IMR-90 (cell line): ENCODE results near the gene FBXL16. TPM values are rescaled to one million over a fixed set of nuclear protein-coding genes. Genes with fewer than 3 reads are reported as not detected.

ENCODE experiments used
- ATAC-seq: fragments of 200-7000 bp; cut with Tn5 transposase; 2 replicates; pipeline ENCODE4 v1.9.1; 2020; ENCODE audit warnings: low read depth, mild to moderate bottlenecking, moderate library complexity
- BruUV-seq: library from RNA; stranded (reverse); fragments of 400-500 nt; replicated peaks from 2 replicates; lab custom pipeline; 2021; lab: Mats Ljungman, UMichigan
- CTCF ChIA-PET: fragments of 300-600 bp; formaldehyde crosslinking; extraction: SDS; loops from one replicate; lab custom pipeline; 2021; ENCODE audit warnings: antibody characterized with exemption; lab: Yijun Ruan, JAX
- POLR2A ChIA-PET: fragments of 300-600 bp; sonication (Branson Sonifier 250); formaldehyde crosslinking; loops from one replicate; lab custom pipeline; 2022; ENCODE audit warnings: antibody characterized with exemption; ENCODE audit not compliant: unreplicated experiment; lab: Charles Lee
- DNase-seq: peaks from one replicate; pipeline ENCODE4 v3.0.0; 2013
- H2AFZ ChIP-seq: replicated peaks from 2 replicates; pipeline ENCODE3; 2013; ENCODE audit warnings: low read length, mild to moderate bottlenecking; ENCODE audit not compliant: poor library complexity
- H2AK5ac ChIP-seq: 2 replicates; pipeline ENCODE4 v1.6.1; 2013; ENCODE audit warnings: low read depth, low read length, inconsistent platforms
- H2AK9ac ChIP-seq: replicated peaks from 2 replicates; pipeline ENCODE3; 2013; ENCODE audit warnings: mild to moderate bottlenecking, low read depth, low read length, moderate library complexity; ENCODE audit not compliant: poor library complexity
- H2BK120ac ChIP-seq: 2 replicates; pipeline ENCODE4 v1.6.1; 2013; ENCODE audit warnings: low read depth, low read length, inconsistent platforms
- H2BK15ac ChIP-seq: 3 replicates; pipeline ENCODE4 v1.6.1; 2013; ENCODE audit warnings: low read depth, low read length, inconsistent platforms
- H2BK20ac ChIP-seq: 2 replicates; pipeline ENCODE4 v1.6.1; 2013; ENCODE audit warnings: low read depth, mild to moderate bottlenecking, inconsistent platforms, low read length, moderate library complexity
- H2BK5ac ChIP-seq: 2 replicates; pipeline ENCODE4 v1.6.1; 2013; ENCODE audit warnings: mild to moderate bottlenecking, low read depth, low read length, inconsistent platforms; ENCODE audit not compliant: poor library complexity, severe bottlenecking
- H3K14ac ChIP-seq: replicated peaks from 2 replicates; pipeline ENCODE4 v1.6.1; 2013; ENCODE audit warnings: low read depth, low read length, inconsistent platforms
- H3K18ac ChIP-seq: 2 replicates; pipeline ENCODE4 v1.6.1; 2013; ENCODE audit warnings: low read depth, low read length, control low read depth
- H3K23ac ChIP-seq: 2 replicates; pipeline ENCODE4 v1.6.1; 2013; ENCODE audit warnings: low read depth, low read length, inconsistent platforms
- H3K27ac ChIP-seq: 2 replicates; pipeline ENCODE4 v1.5.1; 2013; ENCODE audit warnings: mild to moderate bottlenecking, control low read depth, low read length; ENCODE audit not compliant: insufficient read depth
- H3K27me3 ChIP-seq: 2 replicates; pipeline ENCODE4 v1.6.1; 2013; ENCODE audit warnings: low read length; ENCODE audit not compliant: control insufficient read depth, insufficient read depth
- H3K36me3 ChIP-seq: 2 replicates; pipeline ENCODE4 v1.6.1; 2013; ENCODE audit warnings: low read length, mixed read lengths; ENCODE audit not compliant: control insufficient read depth, insufficient read depth
- H3K4ac ChIP-seq: 2 replicates; pipeline ENCODE4 v1.6.1; 2013; ENCODE audit warnings: low read depth, low read length, inconsistent platforms
- H3K4me1 ChIP-seq: 2 replicates; pipeline ENCODE4 v1.6.1; 2013; ENCODE audit warnings: low read length, mixed read lengths; ENCODE audit not compliant: control insufficient read depth, insufficient read depth
- H3K4me2 ChIP-seq: 2 replicates; pipeline ENCODE4 v1.6.1; 2013; ENCODE audit warnings: low read depth, mild to moderate bottlenecking, control low read depth, low read length, moderate library complexity
- H3K4me3 ChIP-seq: 2 replicates; pipeline ENCODE4 v1.5.1; 2013; ENCODE audit warnings: low read depth, mild to moderate bottlenecking, control low read depth, low read length, moderate library complexity; ENCODE audit not compliant: insufficient read depth
- H3K56ac ChIP-seq: 2 replicates; pipeline ENCODE4 v1.6.1; 2013; ENCODE audit warnings: low read length, inconsistent platforms; ENCODE audit not compliant: insufficient read depth; ENCODE audit errors: extremely low read depth
- H3K79me1 ChIP-seq, 2 experiments: 2 replicates each; pipeline ENCODE4 v1.6.1; 2013; ENCODE audit warnings: low read length in 2 of 2, inconsistent platforms in 1 of 2, low read depth in 1 of 2
- H3K9ac ChIP-seq: 2 replicates; pipeline ENCODE4 v1.6.1; 2013; ENCODE audit warnings: low read depth, low read length, control low read depth
- H3K9me1 ChIP-seq: 2 replicates; pipeline ENCODE4 v1.6.1; 2013; ENCODE audit warnings: low read length, inconsistent platforms; ENCODE audit not compliant: insufficient read depth
- H3K9me3 ChIP-seq: 2 replicates; pipeline ENCODE4 v1.6.1; 2013; ENCODE audit warnings: low read length; ENCODE audit not compliant: control insufficient read depth, insufficient read depth
- H4K20me1 ChIP-seq: 2 replicates; pipeline ENCODE4 v1.6.1; 2013; ENCODE audit warnings: low read length, inconsistent platforms; ENCODE audit not compliant: insufficient read depth
- H4K5ac ChIP-seq: 2 replicates; pipeline ENCODE4 v1.6.1; 2013; ENCODE audit warnings: mild to moderate bottlenecking, low read depth, low read length, control low read depth
- H4K8ac ChIP-seq, 2 experiments: 2 replicates each; pipeline ENCODE4 v1.6.1; 2013; ENCODE audit warnings: low read depth in 2 of 2, low read length in 2 of 2, control low read depth in 1 of 2, inconsistent platforms in 1 of 2
- H4K91ac ChIP-seq: 2 replicates; pipeline ENCODE4 v1.6.1; 2013; ENCODE audit warnings: low read depth, low read length, inconsistent platforms; ENCODE audit not compliant: insufficient read depth
- BHLHE40 ChIP-seq: fragments of 150-350 bp; IDR thresholded peaks from 2 replicates; pipeline ENCODE4 v1.6.1; 2016; ENCODE audit warnings: mild to moderate bottlenecking, low read depth, low read length
- CEBPB ChIP-seq: IDR thresholded peaks from 2 replicates; pipeline ENCODE4 v1.6.1; 2012; ENCODE audit warnings: low read depth, low read length, improper control_type of control experiment
- CHD1 ChIP-seq: IDR thresholded peaks from 2 replicates; pipeline ENCODE4 v1.6.1; 2012; ENCODE audit warnings: low read depth, low read length, improper control_type of control experiment
- FOS ChIP-seq: fragments of 150-350 bp; IDR thresholded peaks from 2 replicates; pipeline ENCODE4 v1.6.1; 2016; ENCODE audit warnings: low read depth, low read length
- MAFK ChIP-seq: IDR thresholded peaks from 2 replicates; pipeline ENCODE4 v1.6.1; 2012; ENCODE audit warnings: low read depth, low read length, improper control_type of control experiment
- MAZ ChIP-seq: IDR thresholded peaks from 2 replicates; pipeline ENCODE4 v1.6.1; 2012; ENCODE audit warnings: low read depth, mild to moderate bottlenecking, low read length, improper control_type of control experiment, moderate library complexity, borderline replicate concordance
- MXI1 ChIP-seq: IDR thresholded peaks from 2 replicates; pipeline ENCODE4 v1.6.1; 2012; ENCODE audit warnings: low read depth, mild to moderate bottlenecking, low read length, moderate library complexity, borderline replicate concordance
- POLR2A ChIP-seq: IDR thresholded peaks from 2 replicates; pipeline ENCODE4 v1.6.1; 2012; ENCODE audit warnings: mild to moderate bottlenecking, low read depth, low read length
- RAD21 ChIP-seq: IDR thresholded peaks from 2 replicates; pipeline ENCODE4 v1.6.1; 2012; ENCODE audit warnings: low read length, improper control_type of control experiment
- RCOR1 ChIP-seq: IDR thresholded peaks from 2 replicates; pipeline ENCODE4 v1.6.1; 2012; ENCODE audit warnings: mild to moderate bottlenecking, low read length, improper control_type of control experiment; ENCODE audit not compliant: insufficient replicate concordance
- RFX5 ChIP-seq: IDR thresholded peaks from 2 replicates; pipeline ENCODE4 v1.8.0; 2012; ENCODE audit warnings: low read depth, mild to moderate bottlenecking, low read length, moderate library complexity
- SMC3 ChIP-seq: fragments of 150-350 bp; IDR thresholded peaks from 2 replicates; pipeline ENCODE4 v1.6.1; 2016; ENCODE audit warnings: low read depth, mild to moderate bottlenecking, antibody characterized with exemption, low read length, moderate library complexity
- WGBS, 2 experiments: methylation state at CpG; one replicate each; pipeline versions ENCODE4 v1.1.5 to v1.1.7; 2013; ENCODE audit warnings: missing lambda C conversion rate in 2 of 2; ENCODE audit not compliant: insufficient read length in 1 of 2; ENCODE audit errors: extremely low coverage in 2 of 2; 5-methylcytosine and 5-hydroxymethylcytosine counted together
- dilution Hi-C: fragments of 300-500 bp; cut with HindIII; formaldehyde crosslinking; loops from one replicate; pipeline ENCODE4 v1.14.3; 2018; ENCODE audit warnings: low sequenced_read_pairs; ENCODE audit not compliant: unreplicated experiment
- in situ Hi-C: fragments of 300-500 bp; cut with MboI; formaldehyde crosslinking; loops from 3 replicates; pipeline ENCODE4 v1.14.3; 2019; ENCODE audit warnings: low sequenced_read_pairs, inconsistent platforms, mixed read lengths
- intact Hi-C: fragments of 100-400 bp; cut with micrococcal nuclease; formaldehyde crosslinking; loops from 2 replicates; pipeline ENCODE4 v1.10.0; 2022
- polyA plus RNA-seq, 3 experiments: library from polyadenylated mRNA; depleted of rRNA; stranded (reverse); fragments of >200 nt; gene quantifications; 2 replicates each; pipeline ENCODE4 v1.2.3, GENCODE V29; 2012; ENCODE audit warnings: low replicate concordance in 1 of 3
- total RNA-seq: library from RNA; depleted of rRNA; stranded (reverse); fragments of >200 nt; gene quantifications from 2 replicates; pipeline ENCODE4 v1.2.3, GENCODE V29; 2012
- TF ChIP-seq, protein P1 (sequence below): fragments of 150-350 bp; IDR thresholded peaks from 2 replicates; pipeline ENCODE4 v1.6.1; 2016; ENCODE audit warnings: low read depth, mild to moderate bottlenecking, low read length, moderate library complexity, borderline replicate concordance
- TF ChIP-seq, protein P2 (sequence below): fragments of 150-350 bp; IDR thresholded peaks from 2 replicates; pipeline ENCODE4 v1.6.1; 2017; ENCODE audit warnings: mild to moderate bottlenecking, antibody characterized with exemption, low read length, low read depth
- TF ChIP-seq, protein P3 (sequence below): conservative IDR thresholded peaks from 2 replicates; pipeline ENCODE4 v1.5.1; 2012; ENCODE audit warnings: mild to moderate bottlenecking, low read depth, low read length, improper control_type of control experiment

Gene FBXL16
- total and polyA plus RNA-seq, 2 of the 4 experiments (the other 2 are of a cell fraction), result 0.18 to 2.2 TPM

DNA sequence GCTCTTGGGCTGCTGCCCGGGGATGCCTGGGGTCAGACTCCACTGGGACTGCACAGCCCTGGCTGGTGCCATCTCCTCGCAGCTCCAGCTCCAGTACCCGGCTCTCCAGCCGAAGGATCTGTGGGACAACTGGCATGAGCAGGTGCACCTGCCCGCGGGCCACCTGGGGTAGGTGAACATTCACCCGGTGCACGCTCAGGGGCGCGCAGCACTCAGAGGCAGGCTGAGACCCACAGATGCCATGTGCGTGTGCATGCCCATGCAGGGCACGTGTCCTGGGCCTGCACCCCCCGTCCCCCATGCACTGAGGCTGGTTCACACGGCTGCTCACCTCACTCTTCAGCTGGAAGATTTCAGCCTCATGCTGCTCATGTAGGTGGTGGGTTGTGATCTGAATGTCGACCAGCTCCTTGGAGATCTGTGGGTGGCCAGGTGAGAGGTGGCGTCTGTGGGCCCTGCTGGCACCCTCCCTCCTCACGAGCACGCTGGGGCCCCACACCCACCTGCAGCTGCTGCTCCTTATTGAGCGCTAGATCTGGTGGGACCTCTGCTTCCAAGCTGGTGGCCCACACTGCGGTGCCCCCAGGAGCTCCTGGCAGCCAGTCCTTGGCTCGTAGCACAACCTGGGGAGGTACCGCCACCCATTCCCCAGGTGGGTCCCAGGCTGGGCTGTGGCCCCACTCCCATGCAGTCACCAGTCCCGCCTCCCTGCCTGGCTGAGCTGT is 20.0 kb upstream of the FBXL16 start:
- H4K20me1 ChIP-seq, result peaks cover 4% of the 10 kb centered on the region
- H3K4me1 ChIP-seq, result peaks cover 12% of the 10 kb centered on the region
- no peak overlapping the region for H2BK15ac ChIP-seq
- in situ Hi-C loops (no loop called here), intact Hi-C loops (loop anchor here (5.0 kb wide), 1 partner anchor 62 kb away; the partner anchor contains the start of genes CHTF18 and RPUSD1), dilution Hi-C loops (no loop called here)
- no peak overlapping the region for H3K4ac ChIP-seq
- no peak overlapping the region for H3K56ac ChIP-seq
- CTCF ChIA-PET, result no interaction called here
- no peak overlapping the region for H3K4me3 ChIP-seq
- H4K5ac ChIP-seq, result no peak overlapping the region
- DNase-seq, result no peak
- no peak overlapping the region for H3K4me2 ChIP-seq
- H3K23ac ChIP-seq, result no peak overlapping the region
- no peak overlapping the region for H4K91ac ChIP-seq
- BruUV-seq, result no TSS peak
- peaks cover 2% of the 10 kb centered on the region; the same call in 1 of the 2 replicates for H3K9me1 ChIP-seq
- H2BK5ac ChIP-seq, result no peak overlapping the region
- no peak overlapping the region for H2BK120ac ChIP-seq
- H4K8ac ChIP-seq, result no peak overlapping the region
- H3K18ac ChIP-seq, result no peak overlapping the region
- WGBS, 2 experiments, result 86% methylated on average over 15 of the region's 23 CpGs; no CpG with 5 or more reads in 1 of the 2 experiments
- H3K14ac ChIP-seq, result no peak overlapping the region
- peak overlapping the region; percentile 93 for H2AK9ac ChIP-seq
- H2AFZ ChIP-seq, result no peak overlapping the region
- no peaks in the 10 kb centered on the region for H3K27me3 ChIP-seq
- no peaks in the 10 kb centered on the region for H3K9me3 ChIP-seq
- peaks cover 0 to 5% of the 10 kb centered on the region in 2 experiments; a peak in 1 of 4 replicates for H3K79me1 ChIP-seq
- no peak for ATAC-seq
- no peak overlapping the region for H2BK20ac ChIP-seq
- no peak overlapping the region for H3K9ac ChIP-seq
- H2AK5ac ChIP-seq, result no peak overlapping the region
- POLR2A ChIA-PET, result no interaction called here
- peaks cover 3% of the 10 kb centered on the region; the same call in 1 of the 2 replicates for H3K36me3 ChIP-seq
- H3K27ac ChIP-seq, result no peak overlapping the region
- TF ChIP-seq, protein P1, sequence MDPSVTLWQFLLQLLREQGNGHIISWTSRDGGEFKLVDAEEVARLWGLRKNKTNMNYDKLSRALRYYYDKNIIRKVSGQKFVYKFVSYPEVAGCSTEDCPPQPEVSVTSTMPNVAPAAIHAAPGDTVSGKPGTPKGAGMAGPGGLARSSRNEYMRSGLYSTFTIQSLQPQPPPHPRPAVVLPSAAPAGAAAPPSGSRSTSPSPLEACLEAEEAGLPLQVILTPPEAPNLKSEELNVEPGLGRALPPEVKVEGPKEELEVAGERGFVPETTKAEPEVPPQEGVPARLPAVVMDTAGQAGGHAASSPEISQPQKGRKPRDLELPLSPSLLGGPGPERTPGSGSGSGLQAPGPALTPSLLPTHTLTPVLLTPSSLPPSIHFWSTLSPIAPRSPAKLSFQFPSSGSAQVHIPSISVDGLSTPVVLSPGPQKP, result no peak
- TF ChIP-seq, protein P2, sequence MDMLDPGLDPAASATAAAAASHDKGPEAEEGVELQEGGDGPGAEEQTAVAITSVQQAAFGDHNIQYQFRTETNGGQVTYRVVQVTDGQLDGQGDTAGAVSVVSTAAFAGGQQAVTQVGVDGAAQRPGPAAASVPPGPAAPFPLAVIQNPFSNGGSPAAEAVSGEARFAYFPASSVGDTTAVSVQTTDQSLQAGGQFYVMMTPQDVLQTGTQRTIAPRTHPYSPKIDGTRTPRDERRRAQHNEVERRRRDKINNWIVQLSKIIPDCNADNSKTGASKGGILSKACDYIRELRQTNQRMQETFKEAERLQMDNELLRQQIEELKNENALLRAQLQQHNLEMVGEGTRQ, result no peak
- TF ChIP-seq MAZ, result no peak
- no peak for TF ChIP-seq RAD21
- no peak for TF ChIP-seq POLR2A
- no peak for TF ChIP-seq CHD1
- no peak for TF ChIP-seq CEBPB
- TF ChIP-seq MAFK, result no peak
- TF ChIP-seq, protein P3, sequence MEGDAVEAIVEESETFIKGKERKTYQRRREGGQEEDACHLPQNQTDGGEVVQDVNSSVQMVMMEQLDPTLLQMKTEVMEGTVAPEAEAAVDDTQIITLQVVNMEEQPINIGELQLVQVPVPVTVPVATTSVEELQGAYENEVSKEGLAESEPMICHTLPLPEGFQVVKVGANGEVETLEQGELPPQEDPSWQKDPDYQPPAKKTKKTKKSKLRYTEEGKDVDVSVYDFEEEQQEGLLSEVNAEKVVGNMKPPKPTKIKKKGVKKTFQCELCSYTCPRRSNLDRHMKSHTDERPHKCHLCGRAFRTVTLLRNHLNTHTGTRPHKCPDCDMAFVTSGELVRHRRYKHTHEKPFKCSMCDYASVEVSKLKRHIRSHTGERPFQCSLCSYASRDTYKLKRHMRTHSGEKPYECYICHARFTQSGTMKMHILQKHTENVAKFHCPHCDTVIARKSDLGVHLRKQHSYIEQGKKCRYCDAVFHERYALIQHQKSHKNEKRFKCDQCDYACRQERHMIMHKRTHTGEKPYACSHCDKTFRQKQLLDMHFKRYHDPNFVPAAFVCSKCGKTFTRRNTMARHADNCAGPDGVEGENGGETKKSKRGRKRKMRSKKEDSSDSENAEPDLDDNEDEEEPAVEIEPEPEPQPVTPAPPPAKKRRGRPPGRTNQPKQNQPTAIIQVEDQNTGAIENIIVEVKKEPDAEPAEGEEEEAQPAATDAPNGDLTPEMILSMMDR, result no peak
- TF ChIP-seq BHLHE40, result no peak
- no peak for TF ChIP-seq FOS
- TF ChIP-seq MXI1, result no peak
- TF ChIP-seq SMC3, result no peak
- TF ChIP-seq RFX5, result no peak
- no peak for TF ChIP-seq RCOR1
